ENCODE data around the gene ERFE.

The ERFE gene

GRCh38 chr2:238140040-238140439 lies 18.7 kb upstream of the ERFE start:
- no peak for DNase-seq

- no peak for DNase-seq
Observed at GRCh38 chr2:238140721-238141540, 17.8 kb upstream of the ERFE start.

GRCh38 chr2:238141541-238142318 lies 17.0 kb upstream of the ERFE start:
- no peak for DNase-seq

GRCh38 chr2:238142382-238143205 lies 16.2 kb upstream of the ERFE start:
- DNase-seq = no peak

GRCh38 chr2:238143239-238143951 lies 15.4 kb upstream of the ERFE start:
- DNase-seq = no peak

GRCh38 chr2:238144262-238144661 lies 14.5 kb upstream of the ERFE start:
- no peak for DNase-seq

- no peak for DNase-seq
Observed at GRCh38 chr2:238145046-238145445, 13.7 kb upstream of the ERFE start.

GRCh38 chr2:238145851-238146250 lies 12.9 kb upstream of the ERFE start:
- no peak for DNase-seq

GRCh38 chr2:238146884-238147544 lies 11.8 kb upstream of the ERFE start:
- no peak for DNase-seq

GRCh38 chr2:238148981-238149380 lies 9.8 kb upstream of the ERFE start:
- no peak for DNase-seq

GRCh38 chr2:238149841-238150572 lies 8.8 kb upstream of the ERFE start:
- no peak for DNase-seq

GRCh38 chr2:238150686-238151085 lies 8.1 kb upstream of the ERFE start:
- no peak for DNase-seq

- no peak for DNase-seq
Observed at GRCh38 chr2:238151205-238151604, 7.6 kb upstream of the ERFE start.

- no peak for DNase-seq
Observed at GRCh38 chr2:238151628-238152235, 7.0 kb upstream of the ERFE start.

- no peak for DNase-seq
Observed at GRCh38 chr2:238152771-238153688, 5.7 kb upstream of the ERFE start.

GRCh38 chr2:238154570-238154969 lies 4.2 kb upstream of the ERFE start:
- no peak for DNase-seq

GRCh38 chr2:238155051-238155760 lies 3.6 kb upstream of the ERFE start:
- DNase-seq = no peak

GRCh38 chr2:238155761-238156694 lies 2.7 kb upstream of the ERFE start:
- DNase-seq = no peak

Measured in SIG-M5 (cell line).